ENCODE measurements around the gene PDE1C.

GRCh38 chr7:31917256-31917655, 153.0 kb downstream of the PDE1C start:
- TF ChIP-seq, protein P1, sequence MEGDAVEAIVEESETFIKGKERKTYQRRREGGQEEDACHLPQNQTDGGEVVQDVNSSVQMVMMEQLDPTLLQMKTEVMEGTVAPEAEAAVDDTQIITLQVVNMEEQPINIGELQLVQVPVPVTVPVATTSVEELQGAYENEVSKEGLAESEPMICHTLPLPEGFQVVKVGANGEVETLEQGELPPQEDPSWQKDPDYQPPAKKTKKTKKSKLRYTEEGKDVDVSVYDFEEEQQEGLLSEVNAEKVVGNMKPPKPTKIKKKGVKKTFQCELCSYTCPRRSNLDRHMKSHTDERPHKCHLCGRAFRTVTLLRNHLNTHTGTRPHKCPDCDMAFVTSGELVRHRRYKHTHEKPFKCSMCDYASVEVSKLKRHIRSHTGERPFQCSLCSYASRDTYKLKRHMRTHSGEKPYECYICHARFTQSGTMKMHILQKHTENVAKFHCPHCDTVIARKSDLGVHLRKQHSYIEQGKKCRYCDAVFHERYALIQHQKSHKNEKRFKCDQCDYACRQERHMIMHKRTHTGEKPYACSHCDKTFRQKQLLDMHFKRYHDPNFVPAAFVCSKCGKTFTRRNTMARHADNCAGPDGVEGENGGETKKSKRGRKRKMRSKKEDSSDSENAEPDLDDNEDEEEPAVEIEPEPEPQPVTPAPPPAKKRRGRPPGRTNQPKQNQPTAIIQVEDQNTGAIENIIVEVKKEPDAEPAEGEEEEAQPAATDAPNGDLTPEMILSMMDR (conservative IDR thresholded peaks at IDR 0.05; ENCODE audit: low read length) = no peak
- no peak for TF ChIP-seq EZH2phosphoT487 (IDR thresholded peaks at IDR 0.05; ENCODE audit: borderline replicate concordance)
